K562 (cell line): Measurements from ENCODE around the gene AGPAT2. TPM values are rescaled to one million over a fixed set of nuclear protein-coding genes. Genes with fewer than 3 reads are reported as not detected.
A peak's percentile ranks its signal among the peaks of the same experiment; 100 is the strongest.

Source experiments
- BACH1 ChIP-seq: fragments of 200-800 bp; sonication (Bioruptor generic); IDR thresholded peaks from 2 replicates; pipeline ENCODE4 v1.6.1; 2016; ENCODE audit warnings: missing genetic modification characterization, missing compliant biosample characterization
- CTBP1 ChIP-seq: fragments of 450-650 bp; IDR thresholded peaks from 2 replicates; pipeline ENCODE4 v1.6.1; 2016; ENCODE audit warnings: borderline replicate concordance
- JUND ChIP-seq, 2 experiments: IDR thresholded peaks; 2 replicates in 1 of 2; 3 replicates in 1 of 2; pipeline ENCODE4 v1.6.1; 2011; ENCODE audit warnings: borderline replicate concordance in 2 of 2, low read depth in 2 of 2, low read length in 2 of 2, improper control_type of control experiment in 1 of 2, missing biosample characterization in 1 of 2, missing genetic modification characterization in 1 of 2, missing genetic modification reagents in 1 of 2
- KDM4B ChIP-seq, 2 experiments: fragments of 450-650 bp in 1 of 2; sonication (generic) in 1 of 2; IDR thresholded peaks; 2 replicates each; pipeline ENCODE4 v1.6.1; 2016 to 2017; ENCODE audit warnings: borderline replicate concordance in 2 of 2, antibody characterized with exemption in 1 of 2, low read depth in 1 of 2, mild to moderate bottlenecking in 1 of 2
- MBD2 ChIP-seq: sonication (generic); IDR thresholded peaks from 2 replicates; pipeline ENCODE4 v1.6.1; 2016; ENCODE audit warnings: low read depth, borderline replicate concordance
- MYBL2 ChIP-seq, 2 experiments: fragments of 450-650 bp in 1 of 2; sonication (generic) in 1 of 2; formaldehyde crosslinking in 1 of 2; IDR thresholded peaks; 2 replicates each; pipeline versions ENCODE4 v1.6.1 to v1.8.1; 2017 to 2022; ENCODE audit warnings: borderline replicate concordance in 1 of 2, inconsistent platforms in 1 of 2, low read depth in 1 of 2, mild to moderate bottlenecking in 1 of 2, missing genetic modification reagents in 1 of 2, moderate library complexity in 1 of 2
- POLR2G ChIP-seq: fragments of 200-400 bp; formaldehyde crosslinking; IDR thresholded peaks from 2 replicates; pipeline ENCODE4 v1.6.1; 2017; ENCODE audit warnings: low read depth, mild to moderate bottlenecking, antibody characterized with exemption, low read length, moderate library complexity
- RERE ChIP-seq: sonication (generic); formaldehyde crosslinking; IDR thresholded peaks from 2 replicates; pipeline ENCODE4 v1.8.0; 2023; ENCODE audit warnings: missing genetic modification reagents, mild to moderate bottlenecking, borderline replicate concordance
- SMARCB1 ChIP-seq: IDR thresholded peaks from 2 replicates; pipeline ENCODE4 v1.6.1; 2011; ENCODE audit warnings: improper control_type of control experiment, low read depth; ENCODE audit not compliant: insufficient read length
- SRSF1 ChIP-seq: fragments of 200-400 bp; formaldehyde crosslinking; IDR thresholded peaks from 2 replicates; pipeline ENCODE4 v1.6.1; 2017; ENCODE audit warnings: mild to moderate bottlenecking, low read depth, low read length, moderate library complexity
- U2AF1 ChIP-seq: fragments of 200-400 bp; formaldehyde crosslinking; optimal IDR thresholded peaks from 2 replicates; pipeline ENCODE3; 2017; ENCODE audit warnings: mild to moderate bottlenecking, low read depth, low read length, moderate library complexity
- XRCC5 ChIP-seq: fragments of 200-400 bp; formaldehyde crosslinking; IDR thresholded peaks from 2 replicates; pipeline ENCODE4 v1.6.1; 2017; ENCODE audit warnings: low read depth, mild to moderate bottlenecking, low read length
- ZNF311 ChIP-seq: fragments of 250-450 bp; sonication (Bioruptor Pico); IDR thresholded peaks from 2 replicates; pipeline ENCODE4 v1.4.0; 2020; ENCODE audit warnings: mild to moderate bottlenecking, moderate library complexity
- polyA plus RNA-seq, 8 experiments: library from polyadenylated mRNA; depleted of rRNA in 4 of 8; stranded (reverse) in 5 of 8; unstranded in 3 of 8; fragments of >200 nt; fragmentation: Nextera tagmentation in 2 of 8; fragmentation: Illumina TruSeq in 1 of 8; extraction: Ambion mirVana in 2 of 8; extraction: Trizol in 1 of 8; gene quantifications; 2 replicates each; pipeline versions ENCODE4 v1.2.1 to v1.2.3, GENCODE V29; 2011 to 2014; ENCODE audit warnings: inconsistent platforms in 1 of 8, missing spikeins in 1 of 8
- total RNA-seq, 7 experiments: library from RNA; depleted of rRNA in 6 of 7; stranded (reverse); fragments of >200 nt in 6 of 7; fragmentation: Illumina TruSeq in 2 of 7; extraction: Trizol in 2 of 7; gene quantifications; 2 replicates each; pipeline versions ENCODE4 v1.2.1 to v1.2.3, GENCODE V29; 2011 to 2021; ENCODE audit warnings: low replicate concordance in 1 of 7
- TF ChIP-seq, protein P1 (sequence below), 2 experiments: IDR thresholded peaks; 2 replicates each; pipeline ENCODE4 v1.6.1; 2011; ENCODE audit warnings: borderline replicate concordance in 1 of 2, control low read depth in 1 of 2, low read depth in 1 of 2, low read length in 1 of 2, mild to moderate bottlenecking in 1 of 2, mixed read lengths in 1 of 2, moderate library complexity in 1 of 2; ENCODE audit not compliant: insufficient read depth in 1 of 2, insufficient read length in 1 of 2, poor library complexity in 1 of 2, severe bottlenecking in 1 of 2; ENCODE audit errors: extremely low read depth in 1 of 2
- TF ChIP-seq, protein P2 (sequence below), 3 experiments: IDR thresholded peaks in 2 of 3; conservative IDR thresholded peaks in 1 of 3; 2 replicates each; pipeline ENCODE4 v1.5.1; 2011 to 2012; ENCODE audit warnings: low read length in 3 of 3, mild to moderate bottlenecking in 3 of 3, control low read depth in 2 of 3, improper control_type of control experiment in 1 of 3, inconsistent platforms in 1 of 3, low read depth in 1 of 3, mixed read lengths in 1 of 3, moderate library complexity in 1 of 3; ENCODE audit not compliant: insufficient read depth in 2 of 3

AGPAT2 gene
- total and polyA plus RNA-seq, 9 of the 15 experiments (the other 6 are each of a cell fraction or from before 2014, with no cell fraction given) = 0.13 to 54.5 (median 23.9) TPM

DNA sequence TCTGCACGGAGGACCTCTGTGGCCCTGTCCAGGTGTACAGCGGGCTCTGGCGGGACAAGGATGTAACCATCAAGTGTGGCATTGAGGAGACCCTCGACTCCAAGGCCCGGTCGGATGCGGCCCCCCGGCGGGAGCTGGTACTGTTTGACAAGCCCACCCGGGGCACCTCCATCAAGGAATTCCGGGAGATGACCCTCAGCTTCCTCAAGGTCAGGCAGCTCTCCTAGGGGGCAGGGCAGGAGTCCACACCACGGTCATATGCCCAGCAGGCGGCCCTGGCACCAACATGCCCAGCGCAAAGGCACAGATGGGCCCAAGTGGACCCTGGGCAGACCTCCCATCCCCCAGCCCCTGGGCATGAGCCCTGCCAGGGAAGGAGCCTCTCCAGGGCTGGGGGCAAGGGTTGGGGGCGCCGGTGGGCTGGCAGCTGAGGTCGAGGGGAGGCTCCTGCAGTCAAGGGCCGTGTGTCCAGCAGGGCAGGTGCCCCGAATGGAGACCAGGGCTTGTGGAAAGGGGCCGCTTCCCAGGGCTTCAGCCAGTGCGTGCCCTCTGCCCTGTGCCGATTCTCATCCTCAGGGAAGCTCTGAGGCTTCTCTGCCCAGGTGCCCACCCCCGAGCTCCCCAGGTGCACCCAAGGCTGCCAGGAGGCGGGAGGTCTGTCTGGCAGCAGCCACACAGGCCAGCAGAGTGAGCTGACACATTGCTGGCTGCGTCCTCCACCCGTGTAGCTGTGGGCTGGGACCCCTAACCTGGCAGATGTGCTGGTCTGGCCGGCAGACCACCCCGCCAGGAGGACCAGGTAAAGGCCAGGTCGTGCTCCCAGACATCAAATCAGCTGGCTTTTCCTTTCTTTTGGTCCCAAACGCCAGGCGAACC lies 35.1 kb upstream of the AGPAT2 start (continued):
- TF ChIP-seq JUND (IDR thresholded peaks at IDR 0.05; ENCODE audit: borderline replicate concordance, low read depth, low read length) = no peak
- no peak for TF ChIP-seq JUND (tag; IDR thresholded peaks at IDR 0.05; ENCODE audit: borderline replicate concordance, low read depth, low read length)
- TF ChIP-seq, protein P1, sequence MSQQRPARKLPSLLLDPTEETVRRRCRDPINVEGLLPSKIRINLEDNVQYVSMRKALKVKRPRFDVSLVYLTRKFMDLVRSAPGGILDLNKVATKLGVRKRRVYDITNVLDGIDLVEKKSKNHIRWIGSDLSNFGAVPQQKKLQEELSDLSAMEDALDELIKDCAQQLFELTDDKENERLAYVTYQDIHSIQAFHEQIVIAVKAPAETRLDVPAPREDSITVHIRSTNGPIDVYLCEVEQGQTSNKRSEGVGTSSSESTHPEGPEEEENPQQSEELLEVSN (IDR thresholded peaks at IDR 0.05; ENCODE audit: borderline replicate concordance in 1 of 2, extremely low read depth in 1 of 2, insufficient read depth in 1 of 2, insufficient read length in 1 of 2, low read depth in 1 of 2, low read length in 1 of 2, poor library complexity in 1 of 2, severe bottlenecking in 1 of 2) = no peak
- no peak for TF ChIP-seq CTBP1
- 0 out of 2 replicates have a peak, but pooled peaks have one; percentile 27 for TF ChIP-seq XRCC5
- no peak for TF ChIP-seq MBD2
- TF ChIP-seq SMARCB1 = no peak
- no peak for TF ChIP-seq BACH1 (tag)
- no peak for TF ChIP-seq MYBL2 (IDR thresholded peaks at IDR 0.05; ENCODE audit: low read depth)
- TF ChIP-seq MYBL2 (CRISPR knock-in tag; IDR thresholded peaks at IDR 0.05; ENCODE audit: borderline replicate concordance) = no peak
- no peak for TF ChIP-seq ZNF311
- no peak for TF ChIP-seq U2AF1
- TF ChIP-seq KDM4B (IDR thresholded peaks at IDR 0.05; ENCODE audit: borderline replicate concordance in 2 of 2, low read depth in 1 of 2) = no peak
- 0 out of 2 replicates have a peak, but pooled peaks have one; percentile 14 for TF ChIP-seq SRSF1
- TF ChIP-seq POLR2G = peak; percentile 72
- no peak for TF ChIP-seq RERE (CRISPR knock-in tag)
- TF ChIP-seq, protein P2, sequence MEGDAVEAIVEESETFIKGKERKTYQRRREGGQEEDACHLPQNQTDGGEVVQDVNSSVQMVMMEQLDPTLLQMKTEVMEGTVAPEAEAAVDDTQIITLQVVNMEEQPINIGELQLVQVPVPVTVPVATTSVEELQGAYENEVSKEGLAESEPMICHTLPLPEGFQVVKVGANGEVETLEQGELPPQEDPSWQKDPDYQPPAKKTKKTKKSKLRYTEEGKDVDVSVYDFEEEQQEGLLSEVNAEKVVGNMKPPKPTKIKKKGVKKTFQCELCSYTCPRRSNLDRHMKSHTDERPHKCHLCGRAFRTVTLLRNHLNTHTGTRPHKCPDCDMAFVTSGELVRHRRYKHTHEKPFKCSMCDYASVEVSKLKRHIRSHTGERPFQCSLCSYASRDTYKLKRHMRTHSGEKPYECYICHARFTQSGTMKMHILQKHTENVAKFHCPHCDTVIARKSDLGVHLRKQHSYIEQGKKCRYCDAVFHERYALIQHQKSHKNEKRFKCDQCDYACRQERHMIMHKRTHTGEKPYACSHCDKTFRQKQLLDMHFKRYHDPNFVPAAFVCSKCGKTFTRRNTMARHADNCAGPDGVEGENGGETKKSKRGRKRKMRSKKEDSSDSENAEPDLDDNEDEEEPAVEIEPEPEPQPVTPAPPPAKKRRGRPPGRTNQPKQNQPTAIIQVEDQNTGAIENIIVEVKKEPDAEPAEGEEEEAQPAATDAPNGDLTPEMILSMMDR (IDR thresholded peaks at IDR 0.05 in 2 of 3, conservative IDR thresholded peaks at IDR 0.05 in 1 of 3; ENCODE audit: insufficient read depth in 2 of 3, low read depth in 1 of 3, low read length in 3 of 3) = no peak
- TF ChIP-seq, all 486 proteins: peak for 14
